ENCODE measurements around the gene DLG5.

Gene DLG5

GRCh38 chr10:77970869-77971803, 44.6 kb upstream of the DLG5 start:
- DNase-seq (ENCODE audit: low read depth): peak; percentile 81
- H3K4me3 ChIP-seq (ENCODE audit: control insufficient read depth, low read depth, low read length): no peak overlapping the region; the same call in 1 of the 2 replicates
- TF ChIP-seq CTCF (IDR thresholded peaks at IDR 0.05; ENCODE audit: control insufficient read depth, insufficient read depth, low read depth, low read length, missing control alignments): no peak

- TF ChIP-seq CTCF (IDR thresholded peaks at IDR 0.05; ENCODE audit: control insufficient read depth, insufficient read depth, low read depth, low read length, missing control alignments): no peak
- H3K4me3 ChIP-seq (ENCODE audit: control insufficient read depth, low read depth, low read length): no peak overlapping the region
- no peak for DNase-seq (ENCODE audit: low read depth)
These were observed 42.6 kb upstream of the DLG5 start for GRCh38 chr10:77969114-77969513.

GRCh38 chr10:77967611-77968022, 41.1 kb upstream of the DLG5 start:
- no peak for TF ChIP-seq CTCF (IDR thresholded peaks at IDR 0.05; ENCODE audit: control insufficient read depth, insufficient read depth, low read depth, low read length, missing control alignments)
- H3K4me3 ChIP-seq (ENCODE audit: control insufficient read depth, low read depth, low read length): no peak overlapping the region
- no peak for DNase-seq (ENCODE audit: low read depth)

GRCh38 chr10:77965294-77965693, 38.7 kb upstream of the DLG5 start:
- no peak overlapping the region for H3K4me3 ChIP-seq (ENCODE audit: control insufficient read depth, low read depth, low read length)
- no peak for TF ChIP-seq CTCF (IDR thresholded peaks at IDR 0.05; ENCODE audit: control insufficient read depth, insufficient read depth, low read depth, low read length, missing control alignments)
- peak; percentile 57 for DNase-seq (ENCODE audit: low read depth)

GRCh38 chr10:77964811-77965210, 38.3 kb upstream of the DLG5 start:
- TF ChIP-seq CTCF (IDR thresholded peaks at IDR 0.05; ENCODE audit: control insufficient read depth, insufficient read depth, low read depth, low read length, missing control alignments): no peak
- no peak for DNase-seq (ENCODE audit: low read depth)
- no peak overlapping the region for H3K4me3 ChIP-seq (ENCODE audit: control insufficient read depth, low read depth, low read length)

GRCh38 chr10:77963901-77964300, 37.3 kb upstream of the DLG5 start:
- H3K4me3 ChIP-seq (ENCODE audit: control insufficient read depth, low read depth, low read length): no peak overlapping the region
- no peak for DNase-seq (ENCODE audit: low read depth)
- TF ChIP-seq CTCF (IDR thresholded peaks at IDR 0.05; ENCODE audit: control insufficient read depth, insufficient read depth, low read depth, low read length, missing control alignments): no peak
